ENCODE measurements around the gene PELI2.

PELI2 gene

GRCh38 chr14:56131865-56132833, 13.9 kb downstream of the PELI2 start:
- peaks cover 60% of the 10 kb centered on the region for H3K4me1 ChIP-seq (ENCODE audit: insufficient read depth, low read length)
- no peak overlapping the region for H3K27ac ChIP-seq (ENCODE audit: low read depth, low read length)
- H3K4me3 ChIP-seq (ENCODE audit: low read length), result no peak overlapping the region
- no peaks in the 10 kb centered on the region for H3K36me3 ChIP-seq (ENCODE audit: insufficient read depth, low read length)
- no peaks in the 10 kb centered on the region for H3K27me3 ChIP-seq (ENCODE audit: insufficient read depth, low read length)
- H3K9ac ChIP-seq (ENCODE audit: low read depth, low read length), result no peak overlapping the region
- 76% methylated on average over 13 of the region's 14 CpGs for WGBS
- no peaks in the 10 kb centered on the region for H3K9me3 ChIP-seq (ENCODE audit: insufficient read depth, low read depth, low read length)

- no peak overlapping the region for H3K9ac ChIP-seq (ENCODE audit: low read depth, low read length)
- H3K36me3 ChIP-seq (ENCODE audit: insufficient read depth, low read length), result no peaks in the 10 kb centered on the region
- no peaks in the 10 kb centered on the region for H3K27me3 ChIP-seq (ENCODE audit: insufficient read depth, low read length)
- H3K4me1 ChIP-seq (ENCODE audit: insufficient read depth, low read length), result peaks cover 67% of the 10 kb centered on the region
- no peak overlapping the region for H3K27ac ChIP-seq (ENCODE audit: low read depth, low read length)
- no peaks in the 10 kb centered on the region for H3K9me3 ChIP-seq (ENCODE audit: insufficient read depth, low read depth, low read length)
- WGBS, result 51% methylated on average over 4 of the region's 4 CpGs
- no peak overlapping the region for H3K4me3 ChIP-seq (ENCODE audit: low read length)
Measured at GRCh38 chr14:56133547-56133946, 15.3 kb downstream of the PELI2 start.

GRCh38 chr14:56135001-56135400, 16.8 kb downstream of the PELI2 start:
- H3K9ac ChIP-seq (ENCODE audit: low read depth, low read length), result no peak overlapping the region
- H3K27me3 ChIP-seq (ENCODE audit: insufficient read depth, low read length), result no peaks in the 10 kb centered on the region
- no peaks in the 10 kb centered on the region for H3K36me3 ChIP-seq (ENCODE audit: insufficient read depth, low read length)
- H3K4me3 ChIP-seq (ENCODE audit: low read length), result no peak overlapping the region
- H3K27ac ChIP-seq (ENCODE audit: low read depth, low read length), result no peak overlapping the region
- WGBS, result 72% methylated on average over 5 of the region's 5 CpGs
- no peaks in the 10 kb centered on the region for H3K9me3 ChIP-seq (ENCODE audit: insufficient read depth, low read depth, low read length)
- peaks cover 68% of the 10 kb centered on the region for H3K4me1 ChIP-seq (ENCODE audit: insufficient read depth, low read length)

- Histone ChIP-seq H3K36me3 (ENCODE audit: insufficient read depth, low read length) (no peaks in the 10 kb centered on the region), H3K27me3 (ENCODE audit: insufficient read depth, low read length) (no peaks in the 10 kb centered on the region), H3K4me1 (ENCODE audit: insufficient read depth, low read length) (peaks cover 63% of the 10 kb centered on the region), H3K4me3 (ENCODE audit: low read length) (no peak overlapping the region), H3K9ac (ENCODE audit: low read depth, low read length) (no peak overlapping the region), H3K27ac (ENCODE audit: low read depth, low read length) (no peak overlapping the region), H3K9me3 (ENCODE audit: insufficient read depth, low read depth, low read length) (no peaks in the 10 kb centered on the region)
- 86% methylated on average over 1 of the region's 1 CpG for WGBS
Measured at GRCh38 chr14:56135668-56136067, 17.5 kb downstream of the PELI2 start.

GRCh38 chr14:56136571-56137452, 18.6 kb downstream of the PELI2 start:
- Histone ChIP-seq H3K9me3 (ENCODE audit: insufficient read depth, low read depth, low read length) (no peaks in the 10 kb centered on the region), H3K36me3 (ENCODE audit: insufficient read depth, low read length) (no peaks in the 10 kb centered on the region), H3K27ac (ENCODE audit: low read depth, low read length) (no peak overlapping the region), H3K9ac (ENCODE audit: low read depth, low read length) (no peak overlapping the region), H3K27me3 (ENCODE audit: insufficient read depth, low read length) (no peaks in the 10 kb centered on the region), H3K4me3 (ENCODE audit: low read length) (no peak overlapping the region), H3K4me1 (ENCODE audit: insufficient read depth, low read length) (peaks cover 53% of the 10 kb centered on the region)
- 95% methylated on average over 2 of the region's 2 CpGs for WGBS

GRCh38 chr14:56137453-56137807, 19.2 kb downstream of the PELI2 start:
- H3K9me3 ChIP-seq (ENCODE audit: insufficient read depth, low read depth, low read length), result no peaks in the 10 kb centered on the region
- H3K4me1 ChIP-seq (ENCODE audit: insufficient read depth, low read length), result peaks cover 47% of the 10 kb centered on the region
- H3K27ac ChIP-seq (ENCODE audit: low read depth, low read length), result no peak overlapping the region
- H3K9ac ChIP-seq (ENCODE audit: low read depth, low read length), result no peak overlapping the region
- no peaks in the 10 kb centered on the region for H3K36me3 ChIP-seq (ENCODE audit: insufficient read depth, low read length)
- no peaks in the 10 kb centered on the region for H3K27me3 ChIP-seq (ENCODE audit: insufficient read depth, low read length)
- no peak overlapping the region for H3K4me3 ChIP-seq (ENCODE audit: low read length)
- WGBS, result 89% methylated on average over 7 of the region's 7 CpGs

GRCh38 chr14:56137849-56138248, 19.6 kb downstream of the PELI2 start:
- Histone ChIP-seq H3K4me1 (ENCODE audit: insufficient read depth, low read length) (peaks cover 43% of the 10 kb centered on the region), H3K9ac (ENCODE audit: low read depth, low read length) (no peak overlapping the region), H3K4me3 (ENCODE audit: low read length) (no peak overlapping the region), H3K27me3 (ENCODE audit: insufficient read depth, low read length) (no peaks in the 10 kb centered on the region), H3K36me3 (ENCODE audit: insufficient read depth, low read length) (no peaks in the 10 kb centered on the region), H3K27ac (ENCODE audit: low read depth, low read length) (no peak overlapping the region), H3K9me3 (ENCODE audit: insufficient read depth, low read depth, low read length) (no peaks in the 10 kb centered on the region)
- 82% methylated on average over 9 of the region's 9 CpGs for WGBS

- Histone ChIP-seq H3K9ac (ENCODE audit: low read depth, low read length) (no peak overlapping the region), H3K4me3 (ENCODE audit: low read length) (no peak overlapping the region), H3K27ac (ENCODE audit: low read depth, low read length) (no peak overlapping the region), H3K27me3 (ENCODE audit: insufficient read depth, low read length) (no peaks in the 10 kb centered on the region), H3K9me3 (ENCODE audit: insufficient read depth, low read depth, low read length) (no peaks in the 10 kb centered on the region), H3K4me1 (ENCODE audit: insufficient read depth, low read length) (peaks cover 34% of the 10 kb centered on the region), H3K36me3 (ENCODE audit: insufficient read depth, low read length) (no peaks in the 10 kb centered on the region)
- WGBS, result 38% methylated on average over 1 of the region's 2 CpGs
Measured at GRCh38 chr14:56138928-56139327, 20.7 kb downstream of the PELI2 start.

GRCh38 chr14:56142314-56142713, 24.1 kb downstream of the PELI2 start:
- Histone ChIP-seq H3K9me3 (ENCODE audit: insufficient read depth, low read depth, low read length) (no peaks in the 10 kb centered on the region), H3K36me3 (ENCODE audit: insufficient read depth, low read length) (no peaks in the 10 kb centered on the region), H3K9ac (ENCODE audit: low read depth, low read length) (no peak overlapping the region), H3K27me3 (ENCODE audit: insufficient read depth, low read length) (no peaks in the 10 kb centered on the region), H3K27ac (ENCODE audit: low read depth, low read length) (no peak overlapping the region), H3K4me3 (ENCODE audit: low read length) (no peak overlapping the region), H3K4me1 (ENCODE audit: insufficient read depth, low read length) (peaks cover 37% of the 10 kb centered on the region)
- WGBS, result 91% methylated on average over 3 of the region's 4 CpGs

GRCh38 chr14:56143025-56143424, 24.8 kb downstream of the PELI2 start:
- WGBS, result 92% methylated on average over 1 of the region's 1 CpG
- no peak overlapping the region for H3K4me3 ChIP-seq (ENCODE audit: low read length)
- H3K4me1 ChIP-seq (ENCODE audit: insufficient read depth, low read length), result peaks cover 30% of the 10 kb centered on the region
- no peak overlapping the region for H3K27ac ChIP-seq (ENCODE audit: low read depth, low read length)
- H3K9ac ChIP-seq (ENCODE audit: low read depth, low read length), result no peak overlapping the region
- H3K9me3 ChIP-seq (ENCODE audit: insufficient read depth, low read depth, low read length), result no peaks in the 10 kb centered on the region
- no peaks in the 10 kb centered on the region for H3K36me3 ChIP-seq (ENCODE audit: insufficient read depth, low read length)
- no peaks in the 10 kb centered on the region for H3K27me3 ChIP-seq (ENCODE audit: insufficient read depth, low read length)

GRCh38 chr14:56144176-56144575, 26.0 kb downstream of the PELI2 start:
- no peak overlapping the region for H3K27ac ChIP-seq (ENCODE audit: low read depth, low read length)
- H3K36me3 ChIP-seq (ENCODE audit: insufficient read depth, low read length), result no peaks in the 10 kb centered on the region
- H3K9ac ChIP-seq (ENCODE audit: low read depth, low read length), result no peak overlapping the region
- WGBS, result no CpG with 5 or more reads among the region's 1 CpG
- H3K4me3 ChIP-seq (ENCODE audit: low read length), result no peak overlapping the region
- H3K9me3 ChIP-seq (ENCODE audit: insufficient read depth, low read depth, low read length), result no peaks in the 10 kb centered on the region
- no peaks in the 10 kb centered on the region for H3K27me3 ChIP-seq (ENCODE audit: insufficient read depth, low read length)
- peaks cover 30% of the 10 kb centered on the region for H3K4me1 ChIP-seq (ENCODE audit: insufficient read depth, low read length)

Measured in HUES64 (cell line).